Hepatocyte (in vitro differentiated cells): Measurements from ENCODE around the gene NTRK1.

Experiments used
- EZH2 ChIP-seq: fragments of 200-600 bp; sonication (generic); IDR thresholded peaks from 2 replicates; pipeline ENCODE4 v1.6.1; 2016; ENCODE audit warnings: antibody characterized with exemption, mild to moderate bottlenecking, borderline replicate concordance
- EZH2phosphoT487 ChIP-seq: fragments of 200-600 bp; sonication (generic); IDR thresholded peaks from one replicate; pipeline ENCODE4 v1.6.1; 2018; ENCODE audit warnings: antibody characterized with exemption, mild to moderate bottlenecking, low read depth, moderate library complexity; ENCODE audit not compliant: unreplicated experiment, severe bottlenecking
- TF ChIP-seq, protein P1 (sequence below): fragments of 200-600 bp; sonication (generic); IDR thresholded peaks from 2 replicates; pipeline ENCODE4 v1.5.1; 2016; ENCODE audit warnings: antibody characterized with exemption, mild to moderate bottlenecking; ENCODE audit not compliant: poor library complexity

DNA sequence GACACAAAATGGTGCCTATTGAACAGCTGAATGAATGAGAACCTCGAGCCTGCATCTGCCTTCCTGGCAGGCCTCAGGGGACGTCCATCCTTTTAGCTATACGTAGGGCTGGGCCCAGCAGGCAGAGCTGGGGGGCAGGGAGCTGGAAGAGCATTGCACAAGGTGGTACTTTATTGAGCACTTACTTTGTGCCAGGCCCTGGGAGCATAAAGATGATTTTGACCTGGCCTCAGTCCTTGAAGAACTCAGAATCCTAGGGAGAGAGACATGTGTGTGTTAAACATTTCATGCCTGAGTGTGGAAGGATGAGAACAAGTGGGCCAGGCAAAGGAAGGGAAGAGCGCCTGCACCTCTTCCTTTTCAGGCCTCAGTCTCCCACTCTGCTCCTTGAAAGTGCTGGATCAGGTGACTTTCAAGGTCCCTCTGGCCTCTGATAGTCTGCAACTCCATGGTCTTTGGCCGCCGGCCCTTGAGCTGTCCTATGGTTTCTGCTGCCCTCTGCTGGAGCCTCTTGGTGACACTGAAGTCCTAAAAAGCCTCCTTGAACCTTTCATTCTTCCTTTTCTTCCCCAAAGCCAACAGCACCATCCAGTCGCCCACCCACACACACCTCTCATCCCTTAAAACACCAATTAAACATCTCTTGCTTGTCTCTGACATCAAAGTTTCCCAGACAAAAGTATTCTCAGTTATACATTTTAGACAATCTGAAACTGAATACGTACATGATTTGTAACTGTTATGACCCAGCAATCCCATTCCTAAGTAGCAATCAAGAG is 29.3 kb downstream of the NTRK1 start:
- TF ChIP-seq, protein P1, sequence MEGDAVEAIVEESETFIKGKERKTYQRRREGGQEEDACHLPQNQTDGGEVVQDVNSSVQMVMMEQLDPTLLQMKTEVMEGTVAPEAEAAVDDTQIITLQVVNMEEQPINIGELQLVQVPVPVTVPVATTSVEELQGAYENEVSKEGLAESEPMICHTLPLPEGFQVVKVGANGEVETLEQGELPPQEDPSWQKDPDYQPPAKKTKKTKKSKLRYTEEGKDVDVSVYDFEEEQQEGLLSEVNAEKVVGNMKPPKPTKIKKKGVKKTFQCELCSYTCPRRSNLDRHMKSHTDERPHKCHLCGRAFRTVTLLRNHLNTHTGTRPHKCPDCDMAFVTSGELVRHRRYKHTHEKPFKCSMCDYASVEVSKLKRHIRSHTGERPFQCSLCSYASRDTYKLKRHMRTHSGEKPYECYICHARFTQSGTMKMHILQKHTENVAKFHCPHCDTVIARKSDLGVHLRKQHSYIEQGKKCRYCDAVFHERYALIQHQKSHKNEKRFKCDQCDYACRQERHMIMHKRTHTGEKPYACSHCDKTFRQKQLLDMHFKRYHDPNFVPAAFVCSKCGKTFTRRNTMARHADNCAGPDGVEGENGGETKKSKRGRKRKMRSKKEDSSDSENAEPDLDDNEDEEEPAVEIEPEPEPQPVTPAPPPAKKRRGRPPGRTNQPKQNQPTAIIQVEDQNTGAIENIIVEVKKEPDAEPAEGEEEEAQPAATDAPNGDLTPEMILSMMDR = peak; percentile 87
- TF ChIP-seq EZH2 (no peak), EZH2phosphoT487 (no peak)
